H9 (cell line): ENCODE data around the gene CBY1. TPM values are rescaled to one million over a fixed set of nuclear protein-coding genes. Genes with fewer than 3 reads are reported as not detected.
A peak's percentile ranks its signal among the peaks of the same experiment; 100 is the strongest.

Experiments
- DNase-seq: peaks from one replicate; pipeline ENCODE4 v3.0.0-alpha.2; 2017
- H2AFZ ChIP-seq: one replicate; pipeline ENCODE4 v1.6.1; 2013; ENCODE audit warnings: mild to moderate bottlenecking, low read length, control low read depth, moderate library complexity
- H2AK5ac ChIP-seq: 2 replicates; pipeline ENCODE4 v1.6.1; 2013; ENCODE audit warnings: low read length, control low read depth, mixed read lengths; ENCODE audit not compliant: insufficient read length
- H2BK120ac ChIP-seq: one replicate; pipeline ENCODE4 v1.6.1; 2013; ENCODE audit warnings: low read depth, mild to moderate bottlenecking, low read length, control low read depth, inconsistent platforms; ENCODE audit not compliant: poor library complexity, severe bottlenecking
- H2BK12ac ChIP-seq: 2 replicates; pipeline ENCODE4 v1.6.1; 2013; ENCODE audit warnings: low read length, control low read depth, mixed read lengths, low read depth; ENCODE audit not compliant: insufficient read length
- H2BK15ac ChIP-seq: 2 replicates; pipeline ENCODE4 v1.6.1; 2013; ENCODE audit warnings: low read depth, low read length, control low read depth
- H2BK20ac ChIP-seq: one replicate; pipeline ENCODE4 v1.6.1; 2013; ENCODE audit warnings: low read depth, mild to moderate bottlenecking, low read length, control low read depth, inconsistent platforms; ENCODE audit not compliant: poor library complexity, severe bottlenecking
- H2BK5ac ChIP-seq: 2 replicates; pipeline ENCODE4 v1.6.1; 2013; ENCODE audit warnings: low read length, control low read depth, mixed read lengths; ENCODE audit not compliant: insufficient read length
- H3K14ac ChIP-seq: 2 replicates; pipeline ENCODE4 v1.6.1; 2013; ENCODE audit warnings: low read length, control low read depth; ENCODE audit not compliant: insufficient read depth
- H3K18ac ChIP-seq: 2 replicates; pipeline ENCODE4 v1.6.1; 2013; ENCODE audit warnings: low read depth, mild to moderate bottlenecking, mixed read lengths, low read length, control low read depth; ENCODE audit not compliant: insufficient read length
- H3K23ac ChIP-seq: 2 replicates; pipeline ENCODE4 v1.6.1; 2013; ENCODE audit warnings: low read length, control low read depth, mixed read lengths, low read depth; ENCODE audit not compliant: insufficient read length
- H3K23me2 ChIP-seq: 2 replicates; pipeline ENCODE4 v1.6.1; 2013; ENCODE audit warnings: low read depth, mild to moderate bottlenecking, mixed read lengths, low read length, control low read depth; ENCODE audit not compliant: insufficient read length, poor library complexity, severe bottlenecking
- H3K27ac ChIP-seq: 2 replicates; pipeline ENCODE4 v1.5.1; 2013; ENCODE audit warnings: low read length, control low read depth, mixed read lengths, low read depth; ENCODE audit not compliant: insufficient read length
- H3K27me3 ChIP-seq: 2 replicates; pipeline ENCODE4 v1.6.1; 2013; ENCODE audit warnings: low read length, control low read depth, inconsistent platforms; ENCODE audit not compliant: insufficient read depth
- H3K4ac ChIP-seq: 2 replicates; pipeline ENCODE4 v1.6.1; 2013; ENCODE audit warnings: low read depth, mild to moderate bottlenecking, control low read depth, inconsistent platforms, low read length, moderate library complexity
- H3K4me1 ChIP-seq: 2 replicates; pipeline ENCODE4 v1.6.1; 2013; ENCODE audit warnings: low read length, control low read depth, inconsistent platforms; ENCODE audit not compliant: insufficient read depth
- H3K4me2 ChIP-seq: 2 replicates; pipeline ENCODE4 v1.6.1; 2013; ENCODE audit warnings: low read length, control low read depth, mixed read lengths; ENCODE audit not compliant: insufficient read length, insufficient read depth
- H3K56ac ChIP-seq: 2 replicates; pipeline ENCODE4 v1.6.1; 2013; ENCODE audit warnings: low read depth, mild to moderate bottlenecking, mixed read lengths, low read length, control low read depth; ENCODE audit not compliant: insufficient read length
- H3K79me1 ChIP-seq: 2 replicates; pipeline ENCODE4 v1.6.1; 2013; ENCODE audit warnings: low read depth, mild to moderate bottlenecking, moderate library complexity, low read length, control low read depth, inconsistent platforms; ENCODE audit not compliant: insufficient read depth, poor library complexity, severe bottlenecking
- H3K79me2 ChIP-seq: 2 replicates; pipeline ENCODE4 v1.6.1; 2013; ENCODE audit warnings: low read length, control low read depth, inconsistent platforms; ENCODE audit not compliant: insufficient read depth
- H3K9ac ChIP-seq: 2 replicates; pipeline ENCODE4 v1.6.1; 2013; ENCODE audit warnings: low read length, control low read depth, mixed read lengths; ENCODE audit not compliant: insufficient read length; ENCODE audit errors: extremely low read depth
- H3K9me3 ChIP-seq: one replicate; pipeline ENCODE4 v1.6.1; 2013; ENCODE audit warnings: low read depth, low read length, inconsistent platforms; ENCODE audit not compliant: control insufficient read depth
- H3T11ph ChIP-seq: one replicate; pipeline ENCODE4 v1.6.1; 2013; ENCODE audit warnings: mild to moderate bottlenecking, low read length, control low read depth, inconsistent platforms
- H4K20me1 ChIP-seq: one replicate; pipeline ENCODE4 v1.6.1; 2013; ENCODE audit not compliant: control insufficient read depth, insufficient read length, insufficient read depth
- H4K5ac ChIP-seq: 2 replicates; pipeline ENCODE4 v1.6.1; 2013; ENCODE audit warnings: low read depth, mild to moderate bottlenecking, mixed read lengths, low read length, control low read depth; ENCODE audit not compliant: insufficient read length
- H4K8ac ChIP-seq: replicated peaks from 2 replicates; pipeline ENCODE4 v1.6.1; 2013; ENCODE audit warnings: low read length, control low read depth, mixed read lengths, low read depth; ENCODE audit not compliant: insufficient read length
- H4K91ac ChIP-seq: 2 replicates; pipeline ENCODE4 v1.6.1; 2013; ENCODE audit warnings: low read depth, mild to moderate bottlenecking, moderate library complexity, mixed read lengths, low read length, control low read depth; ENCODE audit not compliant: insufficient read length
- H3K27ac Mint-ChIP-seq, 3 experiments: 2 replicates in 2 of 3; 3 replicates in 1 of 3; pipeline ENCODE4 v1.8.0; 2020 to 2021; ENCODE audit warnings: mixed read lengths in 3 of 3, mild to moderate bottlenecking in 1 of 3, moderate library complexity in 1 of 3
- H3K27me3 Mint-ChIP-seq: 2 replicates; pipeline ENCODE4 v1.8.0; 2021; ENCODE audit warnings: low read depth, mild to moderate bottlenecking, moderate library complexity, mixed read lengths
- H3K36me3 Mint-ChIP-seq, 3 experiments: 2 replicates in 2 of 3; 3 replicates in 1 of 3; pipeline ENCODE4 v1.8.0; 2020 to 2021; ENCODE audit warnings: low read depth in 3 of 3, mixed read lengths in 3 of 3; ENCODE audit not compliant: insufficient read depth in 1 of 3
- H3K4me1 Mint-ChIP-seq, 2 experiments: 2 replicates each; pipeline ENCODE4 v1.8.0; 2020; ENCODE audit warnings: mixed read lengths in 2 of 2
- H3K4me3 Mint-ChIP-seq, 2 experiments: 2 replicates in 1 of 2; 3 replicates in 1 of 2; pipeline ENCODE4 v1.8.0; 2020 to 2021; ENCODE audit warnings: mild to moderate bottlenecking in 2 of 2, mixed read lengths in 2 of 2, moderate library complexity in 1 of 2
- H3K9me3 Mint-ChIP-seq, 2 experiments: 2 replicates in 1 of 2; 3 replicates in 1 of 2; pipeline ENCODE4 v1.8.0; 2020; ENCODE audit warnings: mild to moderate bottlenecking in 2 of 2, mixed read lengths in 2 of 2, moderate library complexity in 1 of 2
- WGBS: extraction: QIAGEN DNeasy Blood & Tissue Kit; methylation state at CpG from one replicate; pipeline ENCODE4 v1.1.7; 2013; ENCODE audit warnings: missing lambda C conversion rate, low lambda C conversion rate, mixed read lengths; ENCODE audit not compliant: insufficient read length; ENCODE audit errors: extremely low coverage; 5-methylcytosine and 5-hydroxymethylcytosine counted together
- total RNA-seq: library from RNA; stranded (reverse); gene quantifications from 2 replicates; pipeline ENCODE4 v1.2.1, GENCODE V29; 2021
- TF ChIP-seq, protein P1 (sequence below): fragments of 200-600 bp; sonication (generic); conservative IDR thresholded peaks from 3 replicates; pipeline ENCODE4 v1.8.0; 2021; ENCODE audit warnings: antibody characterized with exemption, mild to moderate bottlenecking

The CBY1 gene
- total RNA-seq, 1 experiment from 2014 or later = 26.6 TPM

DNA sequence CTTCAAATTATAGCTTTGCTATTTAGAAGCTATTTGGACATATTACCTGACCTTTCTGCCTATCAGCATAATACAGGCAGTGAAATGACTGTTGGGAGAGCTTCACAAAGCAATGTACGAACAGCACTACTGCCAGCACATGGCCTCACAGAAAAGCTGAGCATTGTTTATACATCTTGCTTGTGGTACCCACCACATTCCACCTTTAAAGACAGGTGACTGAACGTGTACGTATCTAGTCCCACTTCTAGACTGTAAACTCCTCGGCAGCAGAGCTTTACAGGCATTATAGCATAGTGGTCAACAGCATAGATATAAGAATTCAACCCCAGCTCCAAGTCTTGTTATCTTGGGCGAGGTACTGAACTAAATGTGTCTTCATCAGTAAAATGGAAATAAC, 42.7 kb downstream of the CBY1 start:
- Histone ChIP-seq H2BK20ac (no peak overlapping the region), H3K79me1 (no peaks in the 10 kb centered on the region), H2BK5ac (no peak overlapping the region), H3K9ac (peak overlapping the region; percentile 27), H3K4me1 (peaks cover 5% of the 10 kb centered on the region), H4K91ac (no peak overlapping the region), H2AK5ac (no peak overlapping the region), H3K4ac (no peak overlapping the region), H3K79me2 (peaks cover 9% of the 10 kb centered on the region), H3K56ac (no peak overlapping the region), H3K14ac (no peak overlapping the region), H4K5ac (no peak overlapping the region), H2BK120ac (no peak overlapping the region), H3K4me2 (peak overlapping the region; percentile 72), H2BK12ac (no peak overlapping the region), H3K23ac (no peak overlapping the region), H4K20me1 (no peaks in the 10 kb centered on the region), H4K8ac (no peak overlapping the region), H3K9me3 (no peaks in the 10 kb centered on the region), H3T11ph (no peak overlapping the region), H2BK15ac (no peak overlapping the region), H3K23me2 (peaks cover 10% of the 10 kb centered on the region), H2AFZ (no peak overlapping the region), H3K27me3 (no peaks in the 10 kb centered on the region), H3K18ac (no peak overlapping the region), H3K27ac (no peak overlapping the region)
- TF ChIP-seq, protein P1, sequence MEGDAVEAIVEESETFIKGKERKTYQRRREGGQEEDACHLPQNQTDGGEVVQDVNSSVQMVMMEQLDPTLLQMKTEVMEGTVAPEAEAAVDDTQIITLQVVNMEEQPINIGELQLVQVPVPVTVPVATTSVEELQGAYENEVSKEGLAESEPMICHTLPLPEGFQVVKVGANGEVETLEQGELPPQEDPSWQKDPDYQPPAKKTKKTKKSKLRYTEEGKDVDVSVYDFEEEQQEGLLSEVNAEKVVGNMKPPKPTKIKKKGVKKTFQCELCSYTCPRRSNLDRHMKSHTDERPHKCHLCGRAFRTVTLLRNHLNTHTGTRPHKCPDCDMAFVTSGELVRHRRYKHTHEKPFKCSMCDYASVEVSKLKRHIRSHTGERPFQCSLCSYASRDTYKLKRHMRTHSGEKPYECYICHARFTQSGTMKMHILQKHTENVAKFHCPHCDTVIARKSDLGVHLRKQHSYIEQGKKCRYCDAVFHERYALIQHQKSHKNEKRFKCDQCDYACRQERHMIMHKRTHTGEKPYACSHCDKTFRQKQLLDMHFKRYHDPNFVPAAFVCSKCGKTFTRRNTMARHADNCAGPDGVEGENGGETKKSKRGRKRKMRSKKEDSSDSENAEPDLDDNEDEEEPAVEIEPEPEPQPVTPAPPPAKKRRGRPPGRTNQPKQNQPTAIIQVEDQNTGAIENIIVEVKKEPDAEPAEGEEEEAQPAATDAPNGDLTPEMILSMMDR = no peak
- no peaks in the 10 kb centered on the region; the same call in 1 of the 2 replicates for H3K27me3 Mint-ChIP-seq
- no peak for DNase-seq
- WGBS = no CpG with 5 or more reads among the region's 5 CpGs
- H3K27ac Mint-ChIP-seq = no peak overlapping the region
- peaks cover 7 to 28% (median 13%) of the 10 kb centered on the region in 3 experiments; a peak in 6 of 7 replicates for H3K36me3 Mint-ChIP-seq
- peaks cover 41 to 51% of the 10 kb centered on the region in 2 experiments for H3K4me1 Mint-ChIP-seq
- H3K9me3 Mint-ChIP-seq = no peaks in the 10 kb centered on the region
- H3K4me3 Mint-ChIP-seq = peak overlapping the region; percentile 93 to 99
